ENCODE measurements around the gene SSTR3.
"Not testable (repeated sequence)": the region's sequence is repeated elsewhere in the genome, so short reads cannot be mapped to it uniquely, and the experiment has no call there.

Gene SSTR3

DNA sequence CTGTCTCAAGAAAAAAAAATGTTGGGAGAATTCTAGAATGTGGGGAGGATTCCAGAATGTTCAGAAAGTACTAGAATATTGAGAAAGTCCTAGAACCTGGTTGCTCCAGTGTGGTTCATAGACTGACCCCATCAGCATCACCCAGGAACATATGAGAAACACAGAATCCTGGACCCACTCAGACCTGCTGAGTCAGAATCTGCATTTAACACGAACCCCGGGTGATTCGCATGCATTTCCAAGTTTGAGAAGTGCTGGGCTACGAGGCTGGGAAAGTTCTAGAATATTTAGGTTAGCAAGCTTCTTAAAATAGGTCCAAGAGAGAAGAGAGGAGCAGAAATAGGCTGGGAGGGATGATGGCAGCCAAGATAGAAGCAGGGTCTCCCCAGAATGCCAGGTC, 30.6 kb downstream of the SSTR3 start:
- DNase-seq (ENCODE audit: low spot score) = no peak

GRCh38 chr22:37180531-37181231, 31.6 kb downstream of the SSTR3 start:
- DNase-seq (ENCODE audit: low spot score) = no peak

DNA sequence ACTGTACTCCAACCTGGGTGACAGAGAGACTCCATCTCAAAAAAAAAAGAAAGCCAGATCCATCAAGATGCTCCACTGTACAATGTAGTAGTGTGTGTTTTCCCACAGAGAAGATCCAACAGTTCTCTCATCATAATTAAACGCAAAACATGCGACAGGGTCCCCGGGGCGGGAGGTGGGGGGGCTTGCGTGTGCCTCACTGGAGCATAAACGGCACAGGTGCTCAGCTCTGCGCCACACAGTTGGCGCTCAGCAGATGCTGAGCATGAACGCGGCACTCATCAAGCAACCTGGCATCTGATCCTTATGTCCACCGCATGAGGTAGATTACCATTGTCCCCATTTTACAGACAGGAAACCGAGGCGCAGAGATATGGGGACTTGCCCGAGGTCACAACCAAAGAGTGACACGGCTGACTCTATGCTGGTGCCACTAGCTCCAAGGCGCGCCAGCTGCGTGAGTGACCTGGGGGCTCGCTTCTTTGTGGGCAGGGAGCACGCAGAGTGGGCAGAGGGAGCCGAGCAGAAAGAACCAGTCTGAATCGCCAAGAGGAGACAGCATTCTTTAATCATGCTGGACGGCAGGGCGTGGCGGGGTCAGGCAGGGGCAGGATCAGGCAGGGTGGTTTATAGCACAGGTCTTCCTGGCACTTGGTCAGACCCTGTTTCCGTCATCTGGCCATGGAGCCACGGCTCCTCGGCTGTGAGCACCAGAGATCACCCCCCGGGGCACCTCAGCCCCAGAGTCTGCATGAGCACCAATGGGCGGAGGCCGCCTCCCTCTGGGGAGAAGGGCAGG, 32.5 kb downstream of the SSTR3 start:
- DNase-seq (ENCODE audit: low spot score) = no peak

- no peak for DNase-seq (ENCODE audit: low spot score)
These were observed 33.2 kb downstream of the SSTR3 start for GRCh38 chr22:37179126-37179470.

- no peak for DNase-seq (ENCODE audit: low spot score)
These were observed 33.7 kb downstream of the SSTR3 start for GRCh38 chr22:37178350-37179125.

DNA sequence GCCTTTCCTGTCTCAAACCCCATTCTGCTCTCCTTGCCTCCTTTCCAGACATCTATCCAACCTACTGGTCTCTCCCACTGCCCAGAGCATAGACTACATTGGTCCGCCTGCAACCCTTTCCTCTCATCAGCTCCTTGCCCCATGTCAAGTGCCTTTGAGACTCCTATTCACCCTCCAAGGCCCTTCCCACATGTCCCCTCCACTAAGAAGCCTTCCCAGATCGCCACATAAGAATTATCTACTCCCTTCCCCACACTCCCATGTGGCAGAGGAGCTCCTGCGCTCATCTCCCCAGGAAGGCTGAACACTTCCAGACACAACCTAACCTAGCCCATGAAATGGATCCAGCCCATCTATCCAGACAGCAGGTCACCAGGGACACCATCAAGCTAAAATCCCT, 34.5 kb downstream of the SSTR3 start:
- no peak for DNase-seq (ENCODE audit: low spot score)

GRCh38 chr22:37177221-37177620, 35.1 kb downstream of the SSTR3 start:
- DNase-seq (ENCODE audit: low spot score) = no peak

GRCh38 chr22:37176464-37177061, 35.7 kb downstream of the SSTR3 start:
- DNase-seq (ENCODE audit: low spot score) = no peak

GRCh38 chr22:37175414-37176281, 36.6 kb downstream of the SSTR3 start:
- no peak for DNase-seq (ENCODE audit: low spot score)

GRCh38 chr22:37174964-37175363, 37.3 kb downstream of the SSTR3 start:
- DNase-seq (ENCODE audit: low spot score) = no peak

DNA sequence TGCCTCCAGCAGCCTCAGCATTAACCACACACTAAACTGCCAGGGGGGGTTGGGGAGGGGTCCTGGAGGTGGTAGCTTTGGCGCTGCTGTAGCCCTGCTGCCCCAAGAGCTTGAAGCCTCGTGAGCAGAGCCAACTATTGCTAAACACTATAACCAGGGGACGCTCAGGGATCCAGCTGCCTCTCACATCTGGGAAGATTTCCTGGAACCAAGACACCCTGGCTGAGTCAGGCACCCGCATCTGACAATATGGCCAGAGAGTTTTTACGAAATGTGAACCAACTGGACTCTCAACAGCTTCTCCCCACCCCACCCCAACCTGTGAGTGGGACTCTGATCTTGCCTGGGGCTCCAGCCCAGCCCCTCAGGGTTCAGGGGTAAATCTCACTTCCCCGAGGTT, 38.6 kb downstream of the SSTR3 start:
- DNase-seq (ENCODE audit: low spot score) = no peak

- no peak for DNase-seq (ENCODE audit: low spot score)
These were observed 39.7 kb downstream of the SSTR3 start for GRCh38 chr22:37172266-37173245.

DNA sequence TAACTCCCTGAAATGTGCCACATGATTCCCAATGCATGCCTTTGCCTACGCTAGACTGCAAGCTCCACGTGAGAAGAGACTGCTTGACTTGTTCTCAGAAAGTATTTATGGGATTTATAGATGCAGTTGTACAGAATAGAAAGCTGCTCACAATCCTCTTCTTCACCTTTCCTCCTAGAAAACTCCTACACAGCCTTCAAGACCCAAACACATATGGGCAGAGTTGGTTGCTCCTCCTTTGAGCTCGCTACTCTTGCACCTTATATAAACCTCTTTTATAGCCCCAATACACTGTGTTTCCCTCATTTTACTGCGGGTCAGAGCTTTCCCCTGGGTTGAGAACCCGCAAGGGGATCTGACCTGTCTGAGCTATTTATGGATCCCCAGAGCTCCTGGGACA, 40.6 kb downstream of the SSTR3 start:
- no peak for DNase-seq (ENCODE audit: low spot score)

DNA sequence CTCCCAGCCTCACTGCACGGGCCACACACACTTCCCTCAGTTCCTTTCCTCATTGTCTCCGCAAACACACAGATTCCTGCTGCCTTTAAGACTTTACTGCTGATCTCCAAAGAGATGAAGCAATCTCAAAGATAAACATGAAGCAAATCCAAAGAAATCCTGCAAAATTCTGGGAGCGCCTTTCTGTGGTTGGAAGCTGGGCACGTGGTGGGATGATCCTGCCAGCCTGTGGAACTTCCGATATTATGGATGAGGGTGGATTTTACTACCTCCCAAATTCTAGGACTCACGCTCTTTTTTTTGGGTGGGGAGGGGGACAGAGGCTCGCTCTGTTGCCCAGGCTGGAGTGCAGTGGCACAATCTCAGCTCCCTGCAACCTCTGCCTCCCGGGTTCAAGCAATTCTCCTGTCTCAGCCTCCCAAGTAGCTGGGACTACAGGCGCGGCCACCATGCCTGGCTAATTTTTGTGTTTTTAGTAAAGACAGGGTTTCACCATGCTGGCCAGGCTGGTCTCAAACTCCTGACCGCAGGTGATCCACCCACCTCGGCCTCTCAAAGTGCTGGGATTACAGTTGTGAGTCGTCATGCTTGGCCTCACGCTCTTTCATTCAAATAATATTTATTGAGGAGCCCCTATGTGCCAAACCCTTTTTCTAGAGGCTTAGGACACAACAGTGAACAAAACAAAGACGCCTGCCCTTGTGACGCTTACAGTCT, 41.4 kb downstream of the SSTR3 start:
- DNase-seq (ENCODE audit: low spot score) = not testable (repeated sequence)

DNA sequence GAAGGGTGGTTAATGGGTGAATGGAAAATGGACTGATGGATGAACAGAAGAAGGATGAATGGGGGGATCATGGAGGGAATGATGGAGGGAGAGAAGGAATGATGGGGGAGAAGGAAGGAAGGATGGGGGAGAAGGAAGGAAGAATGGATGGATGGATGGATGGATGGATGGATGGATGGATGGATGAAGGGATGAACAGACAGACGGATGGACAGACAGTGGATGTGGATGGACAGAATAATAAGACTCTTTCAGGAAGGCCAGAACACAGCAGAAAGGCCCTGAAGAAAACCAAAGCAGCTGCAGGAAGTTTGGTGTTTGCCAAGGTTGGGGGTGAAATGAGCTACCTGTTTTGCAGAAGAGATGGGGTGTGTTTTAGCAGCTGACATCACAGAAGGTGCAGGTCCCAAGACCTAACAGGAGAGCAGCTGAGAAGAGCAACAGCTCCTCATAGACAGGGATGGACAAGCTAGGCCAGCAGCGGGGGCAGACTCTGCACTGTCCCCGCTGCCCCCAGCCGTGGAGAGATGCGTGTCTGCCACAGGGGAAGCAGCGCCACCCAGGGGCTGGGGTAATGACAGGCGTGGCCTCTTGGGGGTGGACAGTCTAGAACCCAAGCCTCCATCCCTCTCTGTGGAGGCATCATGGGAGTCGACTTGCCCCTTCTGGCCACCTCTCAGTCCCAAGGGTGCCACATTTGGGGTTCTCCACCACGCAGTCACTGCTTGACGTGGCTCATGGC, 42.2 kb downstream of the SSTR3 start:
- no peak for DNase-seq (ENCODE audit: low spot score)

DNA sequence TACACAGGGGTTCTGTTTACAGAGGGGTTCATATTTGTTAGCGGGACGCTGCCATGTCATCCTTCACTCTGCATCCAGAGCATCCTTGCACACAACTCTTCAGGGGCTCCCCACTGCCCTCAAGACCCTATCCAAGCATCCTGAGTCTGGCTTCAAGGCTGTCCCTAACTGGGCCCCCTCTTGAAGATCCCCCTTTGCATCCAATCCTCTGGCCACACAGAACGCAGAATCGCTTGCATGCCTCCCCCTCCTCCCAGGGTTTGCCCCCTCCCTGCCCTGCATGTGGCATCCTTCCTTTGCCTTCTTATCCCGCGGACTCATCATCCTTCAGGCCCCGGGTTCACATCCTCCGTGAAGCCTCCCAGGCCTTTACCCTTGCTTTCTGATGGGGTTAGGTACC, 42.9 kb downstream of the SSTR3 start:
- DNase-seq (ENCODE audit: low spot score) = no peak

DNA sequence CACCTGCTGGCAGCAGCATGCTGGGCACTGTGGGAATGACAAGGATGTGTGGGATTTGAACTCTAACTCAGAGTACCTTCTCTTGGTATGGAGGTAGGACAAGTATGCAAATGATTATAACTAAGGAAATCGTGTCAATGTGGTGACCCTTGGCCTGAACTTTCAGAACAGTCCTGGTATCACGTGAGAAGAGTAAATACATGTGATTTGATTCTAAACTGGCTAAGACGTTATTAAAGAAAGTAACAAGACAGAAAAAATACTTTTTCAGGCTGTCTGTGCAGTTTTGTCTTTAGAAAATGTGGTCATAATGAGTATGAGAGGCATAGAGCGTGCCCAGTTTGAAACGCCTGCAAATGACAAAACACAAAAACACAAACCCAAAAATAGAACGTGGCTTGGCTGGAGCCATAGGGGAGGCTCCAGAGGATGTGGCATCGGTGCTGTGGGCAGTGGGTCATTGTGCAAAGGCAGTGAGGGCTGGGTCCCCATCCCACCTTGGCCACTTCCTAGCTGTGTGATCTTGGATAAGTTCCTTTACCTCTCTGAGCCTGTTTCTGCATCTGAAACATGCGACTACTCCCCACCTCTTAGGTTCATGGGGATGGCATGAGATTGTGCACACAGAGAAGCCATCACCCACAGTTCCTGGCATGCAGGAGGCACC, 44.2 kb downstream of the SSTR3 start:
- DNase-seq (ENCODE audit: low spot score) = no peak
